Bronchial epithelial cell (primary cell): ENCODE results near the gene ARID3B. TPM values are rescaled to one million over a fixed set of nuclear protein-coding genes. Genes with fewer than 3 reads are reported as not detected.

Experiments
- DNase-seq: peaks from one replicate; pipeline ENCODE4 v3.0.0-alpha.2; 2010; ENCODE audit warnings: low read depth
- FAIRE-seq: peaks from 2 replicates; lab custom pipeline; 2011; peaks lifted over from hg19 to GRCh38; lab: Jason Lieb, UNC
- H3K27me3 ChIP-seq: 2 replicates; pipeline ENCODE4 v1.5.1; 2011; ENCODE audit warnings: low read length; ENCODE audit not compliant: control insufficient read depth, insufficient read depth
- H3K36me3 ChIP-seq: 2 replicates; pipeline ENCODE4 v1.5.1; 2011; ENCODE audit warnings: low read length; ENCODE audit not compliant: control insufficient read depth, insufficient read depth
- H3K4me3 ChIP-seq: 2 replicates; pipeline ENCODE4 v1.5.1; 2011; ENCODE audit warnings: mild to moderate bottlenecking, low read depth, low read length, control low read depth
- CTCF ChIP-seq: IDR thresholded peaks from 2 replicates; pipeline ENCODE4 v1.5.1; 2011; ENCODE audit warnings: mild to moderate bottlenecking, moderate library complexity, low read length, control low read depth, inconsistent platforms; ENCODE audit not compliant: insufficient read depth, severe bottlenecking
- total RNA-seq: library from RNA; depleted of rRNA; stranded (reverse); fragments of >200 nt; gene quantifications from 2 replicates; pipeline ENCODE4 v1.2.1, GENCODE V29; 2014

Gene ARID3B
- total RNA-seq, 1 donor from 2014 or later, result 3.4 TPM

- Histone ChIP-seq H3K36me3 (peaks cover 73% of the 10 kb centered on the region), H3K4me3 (no peak overlapping the region), H3K27me3 (no peaks in the 10 kb centered on the region)
- no peak for DNase-seq
- TF ChIP-seq CTCF, result no peak
- FAIRE-seq, result no peak
These were observed 81.7 kb downstream of the ARID3B start for GRCh38 chr15:74622758-74623157.

- H3K36me3 ChIP-seq, result peaks cover 78% of the 10 kb centered on the region
- no peak overlapping the region for H3K4me3 ChIP-seq
- no peaks in the 10 kb centered on the region for H3K27me3 ChIP-seq
- TF ChIP-seq CTCF, result no peak
- no peak for FAIRE-seq
- DNase-seq, result no peak
These were observed 83.1 kb downstream of the ARID3B start for GRCh38 chr15:74624020-74624602.

GRCh38 chr15:74625693-74626092, 84.7 kb downstream of the ARID3B start:
- FAIRE-seq (peak; percentile 32), DNase-seq (no peak)
- no peak overlapping the region for H3K4me3 ChIP-seq
- H3K27me3 ChIP-seq, result no peaks in the 10 kb centered on the region
- peaks cover 67% of the 10 kb centered on the region for H3K36me3 ChIP-seq
- no peak for TF ChIP-seq CTCF

- TF ChIP-seq CTCF, result no peak
- Histone ChIP-seq H3K27me3 (no peaks in the 10 kb centered on the region), H3K4me3 (no peak overlapping the region), H3K36me3 (peaks cover 63% of the 10 kb centered on the region)
- peak; percentile 47 for FAIRE-seq
- DNase-seq, result no peak
These were observed 85.3 kb downstream of the ARID3B start for GRCh38 chr15:74626336-74626735.

GRCh38 chr15:74626752-74627692, 86.0 kb downstream of the ARID3B start:
- Histone ChIP-seq H3K36me3 (peaks cover 57% of the 10 kb centered on the region), H3K27me3 (no peaks in the 10 kb centered on the region), H3K4me3 (no peak overlapping the region)
- DNase-seq (no peak), FAIRE-seq (peak; percentile 40)
- no peak for TF ChIP-seq CTCF
